Rectal smooth muscle tissue (tissue), 1 donor: ENCODE results near the gene OSBPL7.

Experiments
- H3K27ac ChIP-seq: one replicate; pipeline ENCODE4 v1.7.0; 2013; ENCODE audit warnings: low read depth, low read length, inconsistent platforms
- H3K27me3 ChIP-seq: one replicate; pipeline ENCODE4 v1.7.0; 2013; ENCODE audit warnings: low read length; ENCODE audit not compliant: control insufficient read depth, insufficient read depth
- H3K36me3 ChIP-seq: one replicate; pipeline ENCODE4 v1.7.0; 2013; ENCODE audit warnings: low read length; ENCODE audit not compliant: control insufficient read depth, insufficient read depth
- H3K4me1 ChIP-seq: one replicate; pipeline ENCODE4 v1.7.0; 2013; ENCODE audit warnings: low read length; ENCODE audit not compliant: control insufficient read depth, insufficient read depth
- H3K4me3 ChIP-seq: one replicate; pipeline ENCODE4 v1.7.0; 2013; ENCODE audit warnings: low read length
- H3K9ac ChIP-seq: one replicate; pipeline ENCODE4 v1.7.0; 2013; ENCODE audit warnings: low read length

OSBPL7 gene

DNA sequence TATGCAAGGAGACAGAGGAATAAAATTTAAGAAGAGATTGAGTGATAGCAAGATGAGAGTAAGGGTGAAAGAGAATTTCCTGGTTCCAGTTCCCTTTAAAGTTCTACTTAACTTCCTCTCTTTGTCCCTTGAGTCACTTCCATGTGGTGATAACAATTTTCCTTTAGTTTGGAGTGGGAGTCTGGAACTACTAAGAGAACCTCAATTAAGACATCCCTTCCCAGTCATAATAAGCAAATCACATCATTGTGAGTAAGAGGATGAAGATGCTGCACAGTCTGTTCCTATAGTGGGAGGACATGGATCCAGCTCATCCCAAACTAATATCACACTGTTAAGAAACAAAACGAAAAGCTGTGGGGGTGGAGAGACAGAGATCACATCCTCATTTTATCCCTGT, 64.2 kb downstream of the OSBPL7 start:
- Histone ChIP-seq H3K36me3 (no peaks in the 10 kb centered on the region), H3K9ac (no peak overlapping the region), H3K4me1 (no peaks in the 10 kb centered on the region), H3K27me3 (no peaks in the 10 kb centered on the region), H3K4me3 (no peak overlapping the region), H3K27ac (no peak overlapping the region)
